GM12874 (cell line): ENCODE data around the gene MXD3.

Source experiments
- CTCF ChIP-seq: IDR thresholded peaks from 2 replicates; pipeline ENCODE4 v1.5.1; 2011; ENCODE audit warnings: low read depth, mild to moderate bottlenecking, control low read depth, low read length, moderate library complexity; ENCODE audit not compliant: insufficient read depth

Gene MXD3

GRCh38 chr5:177349762-177350161, 38.1 kb upstream of the MXD3 start:
- TF ChIP-seq CTCF = no peak

GRCh38 chr5:177349362-177349647, 37.6 kb upstream of the MXD3 start:
- no peak for TF ChIP-seq CTCF

- no peak for TF ChIP-seq CTCF
Observed at GRCh38 chr5:177347699-177348098, 36.0 kb upstream of the MXD3 start.

- TF ChIP-seq CTCF = no peak
Observed at GRCh38 chr5:177346820-177347219, 35.1 kb upstream of the MXD3 start.

- TF ChIP-seq CTCF = no peak
Observed at GRCh38 chr5:177344891-177345290, 33.2 kb upstream of the MXD3 start.

GRCh38 chr5:177343777-177344176, 32.1 kb upstream of the MXD3 start:
- TF ChIP-seq CTCF = no peak

- TF ChIP-seq CTCF = no peak
Observed at GRCh38 chr5:177339107-177339638, 27.5 kb upstream of the MXD3 start.
